Fibroblast of the aortic adventitia (primary cell): Measurements from ENCODE around the gene PEPD. TPM values are rescaled to one million over a fixed set of nuclear protein-coding genes. Genes with fewer than 3 reads are reported as not detected.

ENCODE experiments used
- DNase-seq: peaks from one replicate; pipeline ENCODE4 v3.0.0-alpha.2; 2010; ENCODE audit warnings: low read depth
- H3K4me3 ChIP-seq: 2 replicates; pipeline ENCODE4 v1.5.1; 2011; ENCODE audit warnings: low read depth, mild to moderate bottlenecking, control low read depth, low read length, moderate library complexity
- CTCF ChIP-seq: IDR thresholded peaks from 2 replicates; pipeline ENCODE4 v1.5.1; 2011; ENCODE audit warnings: mild to moderate bottlenecking, low read length, control low read depth, inconsistent platforms; ENCODE audit not compliant: insufficient read depth
- total RNA-seq: library from RNA; depleted of rRNA; stranded (reverse); fragments of >200 nt; gene quantifications from 2 replicates; pipeline ENCODE4 v1.2.3, GENCODE V29; 2012; ENCODE audit warnings: low replicate concordance

PEPD gene
- total RNA-seq, 1 donor: 65.0 TPM

GRCh38 chr19:33509774-33510173 lies 11.8 kb downstream of the PEPD start:
- DNase-seq: no peak
- TF ChIP-seq CTCF: no peak
- no peak overlapping the region for H3K4me3 ChIP-seq

- DNase-seq: no peak
- no peak for TF ChIP-seq CTCF
These were observed 12.5 kb downstream of the PEPD start for GRCh38 chr19:33508941-33509614.

GRCh38 chr19:33508431-33508830 lies 13.2 kb downstream of the PEPD start:
- no peak overlapping the region for H3K4me3 ChIP-seq
- DNase-seq: no peak
- no peak for TF ChIP-seq CTCF

More at GRCh38 chr19:33508941-33509614, 12.5 kb downstream of the PEPD start:
- no peak overlapping the region for H3K4me3 ChIP-seq

GRCh38 chr19:33508009-33508408 lies 13.6 kb downstream of the PEPD start:
- TF ChIP-seq CTCF: no peak
- no peak overlapping the region for H3K4me3 ChIP-seq
- no peak for DNase-seq

GRCh38 chr19:33507021-33507956 lies 14.3 kb downstream of the PEPD start:
- no peak for TF ChIP-seq CTCF
- no peak overlapping the region for H3K4me3 ChIP-seq
- DNase-seq: no peak

- DNase-seq: no peak
- TF ChIP-seq CTCF: no peak
- no peak overlapping the region for H3K4me3 ChIP-seq
These were observed 15.1 kb downstream of the PEPD start for GRCh38 chr19:33506498-33506897.
